Endothelial cell of umbilical vein (primary cell): ENCODE data around the gene ENTPD3. TPM values are rescaled to one million over a fixed set of nuclear protein-coding genes. Genes with fewer than 3 reads are reported as not detected.

Experiments used
- BruUV-seq: library from RNA; stranded (reverse); fragments of 400-500 nt; replicated peaks from 2 replicates; lab custom pipeline; 2021; lab: Mats Ljungman, UMichigan
- CTCF ChIA-PET: fragments of 300-600, 350-600 bp; sonication (Branson Sonifier 250); formaldehyde crosslinking; loops from one replicate; lab custom pipeline; 2021; ENCODE audit warnings: antibody characterized with exemption, inconsistent platforms; lab: Charles Lee
- POLR2A ChIA-PET: fragments of 300-600, 350-600 bp; sonication (Branson Sonifier 250); formaldehyde crosslinking; loops from one replicate; lab custom pipeline; 2021; ENCODE audit warnings: antibody characterized with exemption, inconsistent platforms; lab: Charles Lee
- DNase-seq: peaks from one replicate; pipeline ENCODE4 v3.0.0-alpha.2; 2011; ENCODE audit warnings: low read depth, low spot score
- FAIRE-seq: peaks from 2 replicates; lab custom pipeline; 2011; peaks lifted over from hg19 to GRCh38; lab: Jason Lieb, UNC
- H2AFZ ChIP-seq: 2 replicates; pipeline ENCODE4 v1.6.0; 2012; ENCODE audit warnings: low read depth, low read length, control low read depth, inconsistent platforms
- H3K27ac ChIP-seq: 2 replicates; pipeline ENCODE4 v1.5.1; 2011; ENCODE audit warnings: low read depth, mild to moderate bottlenecking, control low read depth, low read length, moderate library complexity; ENCODE audit not compliant: insufficient read depth
- H3K27me3 ChIP-seq, 2 experiments: 2 replicates each; pipeline versions ENCODE4 v1.6.0 to v1.6.1; 2011; ENCODE audit warnings: low read length in 2 of 2, mixed read lengths in 1 of 2; ENCODE audit not compliant: control insufficient read depth in 2 of 2, insufficient read depth in 2 of 2
- H3K36me3 ChIP-seq, 2 experiments: 2 replicates in 1 of 2; 3 replicates in 1 of 2; pipeline ENCODE4 v1.5.1; 2011; ENCODE audit warnings: low read length in 2 of 2, mild to moderate bottlenecking in 1 of 2, moderate library complexity in 1 of 2; ENCODE audit not compliant: control insufficient read depth in 2 of 2, insufficient read depth in 2 of 2; ENCODE audit errors: extremely low read depth in 1 of 2
- H3K4me1 ChIP-seq: 3 replicates; pipeline ENCODE4 v1.5.1; 2011; ENCODE audit warnings: mild to moderate bottlenecking, low read length; ENCODE audit not compliant: control insufficient read depth, insufficient read depth; ENCODE audit errors: extremely low read depth
- H3K4me2 ChIP-seq: 2 replicates; pipeline ENCODE4 v1.6.1; 2011; ENCODE audit warnings: low read length, control low read depth, mixed read lengths; ENCODE audit not compliant: insufficient read depth
- H3K4me3 ChIP-seq, 3 experiments: fragments of 200-600 bp in 1 of 3; sonication (generic), shearing (Covaris generic) in 1 of 3; replicated peaks in 1 of 3; 2 replicates each; pipeline ENCODE4 v1.5.1; 2011 to 2016; ENCODE audit warnings: control low read depth in 3 of 3, low read length in 3 of 3, mild to moderate bottlenecking in 2 of 3, inconsistent platforms in 1 of 3, low read depth in 1 of 3, moderate library complexity in 1 of 3; ENCODE audit not compliant: insufficient read depth in 1 of 3
- H3K79me2 ChIP-seq: 2 replicates; pipeline ENCODE4 v1.6.0; 2012; ENCODE audit warnings: low read length, inconsistent platforms; ENCODE audit not compliant: control insufficient read depth, insufficient read depth
- H3K9ac ChIP-seq: replicated peaks from 2 replicates; pipeline ENCODE3; 2011; ENCODE audit warnings: low read length, control low read depth; ENCODE audit not compliant: insufficient read depth; ENCODE audit errors: extremely low read depth
- H3K9me1 ChIP-seq: replicated peaks from 3 replicates; pipeline ENCODE4 v1.6.0; 2011; ENCODE audit warnings: mild to moderate bottlenecking, low read length; ENCODE audit not compliant: control insufficient read depth, insufficient read depth; ENCODE audit errors: extremely low read depth
- H3K9me3 ChIP-seq: replicated peaks from 2 replicates; pipeline ENCODE4 v1.5.1; 2012; ENCODE audit warnings: low read length, inconsistent platforms; ENCODE audit not compliant: control insufficient read depth, insufficient read depth
- H4K20me1 ChIP-seq: replicated peaks from 2 replicates; pipeline ENCODE3; 2011; ENCODE audit warnings: mild to moderate bottlenecking, low read length; ENCODE audit not compliant: control insufficient read depth, insufficient read depth; ENCODE audit errors: extremely low read depth
- EZH2 ChIP-seq: IDR thresholded peaks from 2 replicates; pipeline ENCODE4 v1.6.1; 2012; ENCODE audit warnings: borderline replicate concordance, low read depth, mild to moderate bottlenecking, moderate library complexity, low read length, inconsistent platforms; ENCODE audit not compliant: severe bottlenecking
- FOS ChIP-seq: IDR thresholded peaks from 2 replicates; pipeline ENCODE4 v1.6.1; 2011; ENCODE audit warnings: mild to moderate bottlenecking, low read length, moderate library complexity, borderline replicate concordance; ENCODE audit not compliant: insufficient read depth
- GATA2 ChIP-seq: IDR thresholded peaks from 2 replicates; pipeline ENCODE4 v1.7.0; 2011; ENCODE audit warnings: low read depth, mild to moderate bottlenecking, moderate library complexity, mixed read lengths, low read length; ENCODE audit not compliant: insufficient read length, insufficient read depth
- JUN ChIP-seq: IDR thresholded peaks from 2 replicates; pipeline ENCODE4 v1.6.1; 2011; ENCODE audit warnings: borderline replicate concordance, low read depth; ENCODE audit not compliant: insufficient read length, insufficient read depth
- MYC ChIP-seq: IDR thresholded peaks from one replicate; pipeline ENCODE4 v1.6.1; 2011; ENCODE audit warnings: mild to moderate bottlenecking, low read depth, low read length
- POLR2A ChIP-seq: IDR thresholded peaks from 2 replicates; pipeline ENCODE4 v1.6.1; 2012; ENCODE audit warnings: low read depth, mild to moderate bottlenecking, control low read depth, low read length
- POLR2AphosphoS5 ChIP-seq: IDR thresholded peaks from 2 replicates; pipeline ENCODE4 v1.6.1; 2012; ENCODE audit warnings: low read depth, mild to moderate bottlenecking, control low read depth, low read length, moderate library complexity; ENCODE audit not compliant: insufficient read depth
- dilution Hi-C: fragments of 300-500 bp; cut with MboI; formaldehyde crosslinking; loops from one replicate; pipeline ENCODE4 v1.15.0; 2019; ENCODE audit warnings: low sequenced_read_pairs; ENCODE audit not compliant: extremely low pct_ligation_motif_present
- intact Hi-C: fragments of 100-400 bp; cut with micrococcal nuclease; formaldehyde crosslinking; loops from one replicate; pipeline ENCODE4 v1.10.0; 2022
- polyA plus RNA-seq, 4 experiments: library from polyadenylated mRNA; depleted of rRNA in 3 of 4; stranded (reverse) in 3 of 4; unstranded in 1 of 4; fragments of >200 nt; gene quantifications; 2 replicates each; pipeline versions ENCODE4 v1.2.1 to v1.2.3, GENCODE V29; 2011 to 2012; ENCODE audit warnings: missing spikeins in 1 of 4
- total RNA-seq: library from RNA; stranded (reverse); gene quantifications from 2 replicates; pipeline ENCODE4 v1.2.3, GENCODE V29; 2021
- TF ChIP-seq, protein P1 (sequence below), 2 donors: IDR thresholded peaks; 1 replicate in 1 of 2; 2 replicates in 1 of 2; pipeline ENCODE4 v1.5.1; 2011; ENCODE audit warnings: low read length in 2 of 2, mild to moderate bottlenecking in 2 of 2, moderate library complexity in 2 of 2, control low read depth in 1 of 2, inconsistent platforms in 1 of 2, low read depth in 1 of 2; ENCODE audit not compliant: insufficient read depth in 1 of 2; ENCODE audit errors: extremely low read depth in 1 of 2
- TF ChIP-seq, protein P2 (sequence below): IDR thresholded peaks from 2 replicates; pipeline ENCODE4 v1.6.1; 2011; ENCODE audit not compliant: insufficient read depth, insufficient read length

ENTPD3 gene
- total and polyA plus RNA-seq, 2 donors (not counting 3 experiments of a cell fraction or from before 2014, with no cell fraction given), result not detected

DNA sequence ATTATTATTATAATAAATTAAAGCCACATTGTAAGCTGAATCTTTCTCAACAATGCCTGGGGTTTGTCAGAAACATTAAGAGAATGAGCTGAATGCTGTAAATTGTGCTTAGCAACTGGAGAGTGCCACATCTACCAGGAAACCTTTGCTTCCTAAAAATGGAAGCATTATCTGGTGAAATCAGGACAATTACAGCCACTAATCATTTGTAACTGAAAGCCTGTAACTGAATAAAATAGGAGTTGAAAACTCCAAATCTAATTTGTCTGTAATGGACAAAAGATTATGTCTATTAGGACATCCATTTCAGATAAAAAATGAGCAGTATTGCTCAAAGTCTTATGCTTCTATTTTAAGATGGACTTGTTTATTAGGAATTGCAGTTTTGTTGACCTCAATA lies 45.3 kb upstream of the ENTPD3 start:
- BruUV-seq, result no TSS peak
- CTCF ChIA-PET, result no interaction called here
- no peaks in the 10 kb centered on the region for H3K79me2 ChIP-seq
- no peaks in the 10 kb centered on the region for H3K9me1 ChIP-seq
- peaks cover 0 to 3% of the 10 kb centered on the region in 2 experiments for H3K27me3 ChIP-seq
- dilution Hi-C loops (no loop called here), intact Hi-C loops (no loop called here)
- H3K4me3 ChIP-seq, result no peak overlapping the region
- TF ChIP-seq, protein P1, sequence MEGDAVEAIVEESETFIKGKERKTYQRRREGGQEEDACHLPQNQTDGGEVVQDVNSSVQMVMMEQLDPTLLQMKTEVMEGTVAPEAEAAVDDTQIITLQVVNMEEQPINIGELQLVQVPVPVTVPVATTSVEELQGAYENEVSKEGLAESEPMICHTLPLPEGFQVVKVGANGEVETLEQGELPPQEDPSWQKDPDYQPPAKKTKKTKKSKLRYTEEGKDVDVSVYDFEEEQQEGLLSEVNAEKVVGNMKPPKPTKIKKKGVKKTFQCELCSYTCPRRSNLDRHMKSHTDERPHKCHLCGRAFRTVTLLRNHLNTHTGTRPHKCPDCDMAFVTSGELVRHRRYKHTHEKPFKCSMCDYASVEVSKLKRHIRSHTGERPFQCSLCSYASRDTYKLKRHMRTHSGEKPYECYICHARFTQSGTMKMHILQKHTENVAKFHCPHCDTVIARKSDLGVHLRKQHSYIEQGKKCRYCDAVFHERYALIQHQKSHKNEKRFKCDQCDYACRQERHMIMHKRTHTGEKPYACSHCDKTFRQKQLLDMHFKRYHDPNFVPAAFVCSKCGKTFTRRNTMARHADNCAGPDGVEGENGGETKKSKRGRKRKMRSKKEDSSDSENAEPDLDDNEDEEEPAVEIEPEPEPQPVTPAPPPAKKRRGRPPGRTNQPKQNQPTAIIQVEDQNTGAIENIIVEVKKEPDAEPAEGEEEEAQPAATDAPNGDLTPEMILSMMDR (IDR thresholded peaks at IDR 0.05; ENCODE audit: extremely low read depth in 1 of 2, insufficient read depth in 1 of 2, low read depth in 1 of 2, low read length in 2 of 2), result no peak
- TF ChIP-seq GATA2 (no peak), POLR2AphosphoS5 (no peak), POLR2A (no peak), FOS (no peak), JUN (no peak), EZH2 (no peak), MYC (no peak)
- TF ChIP-seq, protein P2, sequence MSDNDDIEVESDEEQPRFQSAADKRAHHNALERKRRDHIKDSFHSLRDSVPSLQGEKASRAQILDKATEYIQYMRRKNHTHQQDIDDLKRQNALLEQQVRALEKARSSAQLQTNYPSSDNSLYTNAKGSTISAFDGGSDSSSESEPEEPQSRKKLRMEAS, result no peak
- no peak overlapping the region for H3K4me2 ChIP-seq
- H3K4me1 ChIP-seq, result no peaks in the 10 kb centered on the region
- H3K9me3 ChIP-seq, result no peaks in the 10 kb centered on the region
- no peak overlapping the region for H2AFZ ChIP-seq
- H4K20me1 ChIP-seq, result no peaks in the 10 kb centered on the region
- FAIRE-seq (no peak), DNase-seq (no peak)
- H3K27ac ChIP-seq, result no peak overlapping the region
- no peak overlapping the region for H3K9ac ChIP-seq
- no peaks in the 10 kb centered on the region for H3K36me3 ChIP-seq
- POLR2A ChIA-PET, result interaction anchor here (0.7 kb wide), 1 partner anchor 859 kb away, joined by 4 read pairs; no protein-coding TSS in a partner anchor
